ENCODE data around the gene KIF13A. TPM values are rescaled to one million over a fixed set of nuclear protein-coding genes. Genes with fewer than 3 reads are reported as not detected.

Gene KIF13A
- polyA plus RNA-seq, 10 donors: 25.2 to 40.8 (median 32.6) TPM

DNA sequence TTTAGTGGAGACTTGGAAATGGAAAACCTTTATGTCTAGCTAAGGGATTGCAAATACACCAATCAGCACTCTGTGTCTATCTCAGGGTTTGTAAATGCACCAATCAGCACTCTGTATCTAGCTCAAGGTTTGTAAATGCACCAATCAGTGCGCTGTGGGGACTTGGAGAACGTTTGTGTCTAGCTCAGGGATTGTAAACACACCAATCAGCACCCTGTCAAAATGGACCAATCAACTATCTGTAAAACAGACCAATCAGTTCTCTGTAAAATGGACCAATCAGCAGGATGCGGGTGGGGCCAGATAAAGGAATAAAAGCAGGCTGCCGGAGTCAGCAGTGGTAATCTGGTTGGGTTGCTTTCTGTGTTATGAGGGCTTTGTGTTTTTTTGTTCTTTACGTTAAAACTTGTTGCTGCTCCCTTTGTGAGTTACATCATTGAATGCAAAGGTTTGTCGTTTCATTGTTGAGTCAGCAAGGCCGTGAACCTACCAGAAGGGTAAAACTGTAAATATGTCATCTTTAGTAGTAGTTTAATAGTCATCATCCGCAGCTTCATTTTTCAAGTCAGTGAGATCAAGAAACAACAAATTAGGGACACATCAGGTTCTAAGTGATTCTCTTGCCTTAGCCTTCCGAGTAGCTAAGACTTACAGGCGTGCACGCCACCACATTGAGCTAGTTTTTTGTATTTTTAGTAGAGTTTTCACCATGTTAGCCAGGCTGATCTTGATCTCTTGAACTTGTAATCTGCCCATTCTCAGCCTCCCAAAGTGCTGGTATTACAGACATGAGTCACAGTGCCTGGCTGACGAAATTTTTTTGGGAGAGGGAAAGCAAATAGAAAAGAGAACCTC lies 258.0 kb downstream of the KIF13A start:
- no peak for DNase-seq

DNA sequence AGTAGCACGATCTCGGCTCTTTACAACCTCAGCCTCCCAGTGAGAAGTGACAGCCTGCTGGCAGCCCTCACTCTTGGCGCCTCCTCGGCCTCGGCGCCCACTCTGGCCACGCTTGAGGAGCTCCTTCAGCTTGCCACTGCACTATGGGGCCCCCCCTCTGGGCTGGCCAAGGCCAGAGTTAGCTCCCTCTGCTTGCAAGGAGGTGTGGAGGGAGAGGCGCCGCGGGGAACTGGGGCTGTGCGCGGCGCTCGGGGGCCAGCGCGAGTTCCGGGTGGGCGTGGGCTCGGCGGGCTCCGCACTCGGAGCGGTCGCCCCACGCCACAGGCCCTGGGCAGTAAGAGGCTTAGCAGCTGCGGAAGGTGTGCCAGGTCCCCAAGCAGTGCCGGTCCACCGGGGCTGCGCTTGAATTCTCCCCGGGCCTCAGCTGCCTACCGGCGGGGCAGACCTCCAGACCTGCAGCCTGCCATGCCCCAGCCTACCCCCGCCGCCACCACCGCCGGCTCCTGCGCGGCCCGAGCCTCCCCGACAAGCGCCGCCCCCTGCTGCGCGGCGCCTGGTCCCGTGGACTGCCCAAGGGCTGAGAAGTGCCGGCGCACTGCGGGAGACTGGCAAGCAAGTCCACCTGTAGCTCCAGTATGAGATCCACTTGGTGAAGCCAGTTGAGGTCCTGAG lies 258.7 kb downstream of the KIF13A start:
- no peak for DNase-seq

DNA sequence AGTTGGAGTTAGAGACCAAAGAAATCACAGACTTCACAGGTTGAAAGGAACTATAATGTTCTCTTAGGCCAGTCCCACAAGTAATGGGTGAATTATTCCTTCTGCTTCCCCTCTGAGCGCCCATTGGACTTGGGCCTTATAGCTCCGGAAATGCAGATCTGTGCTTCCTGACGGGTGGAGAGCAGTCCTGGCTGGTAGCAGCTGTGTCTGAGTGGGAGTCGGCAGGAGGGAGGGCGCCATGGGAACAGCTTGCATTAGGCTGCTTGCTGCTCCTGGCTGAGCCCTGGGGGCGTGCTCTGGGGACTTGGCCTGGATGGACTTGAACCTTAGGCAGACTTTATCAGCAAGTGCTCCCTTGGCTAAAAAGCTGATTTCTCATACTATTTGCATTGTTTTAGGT lies 262.4 kb downstream of the KIF13A start:
- DNase-seq: peak in 1 of 3 donors; percentile 65

DNA sequence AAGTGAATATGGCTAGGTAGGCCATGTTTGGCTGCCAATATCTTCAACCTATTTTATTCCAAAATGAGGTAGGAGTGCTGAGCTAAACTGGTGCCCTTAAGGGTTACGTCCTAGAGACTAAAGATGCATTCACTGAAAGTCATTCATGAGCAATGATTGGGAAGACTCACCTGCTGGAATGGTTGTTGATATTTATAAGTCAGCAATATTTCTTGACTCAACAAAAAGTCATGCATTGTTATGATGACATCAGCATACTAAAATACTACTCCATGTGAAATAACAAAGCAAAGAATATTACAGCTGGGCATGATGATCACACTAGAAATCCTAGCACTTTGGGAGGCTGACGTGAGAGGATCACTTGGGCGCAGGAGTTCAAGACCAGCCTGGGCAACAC lies 263.1 kb downstream of the KIF13A start:
- DNase-seq: no peak

DNA sequence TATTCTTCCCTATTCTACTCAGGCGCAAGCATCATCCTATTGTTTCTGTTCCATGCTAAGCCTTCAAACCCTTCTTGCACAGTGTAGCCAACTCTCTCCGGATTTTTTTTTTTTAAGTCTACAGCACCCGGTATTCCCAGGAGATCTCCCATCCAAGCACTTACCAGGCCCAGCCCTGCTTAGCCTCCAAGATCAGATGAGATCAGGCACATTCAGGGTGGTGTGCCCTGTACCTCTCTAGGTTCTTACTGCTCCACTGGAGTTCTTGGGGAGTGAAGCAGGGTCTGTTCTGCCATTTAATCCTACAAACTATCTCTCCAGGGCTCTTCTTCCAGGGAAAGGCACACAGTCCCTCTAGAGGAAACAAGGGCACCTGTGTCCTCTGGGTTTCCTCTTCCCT lies 265.8 kb downstream of the KIF13A start:
- DNase-seq: no peak

DNA sequence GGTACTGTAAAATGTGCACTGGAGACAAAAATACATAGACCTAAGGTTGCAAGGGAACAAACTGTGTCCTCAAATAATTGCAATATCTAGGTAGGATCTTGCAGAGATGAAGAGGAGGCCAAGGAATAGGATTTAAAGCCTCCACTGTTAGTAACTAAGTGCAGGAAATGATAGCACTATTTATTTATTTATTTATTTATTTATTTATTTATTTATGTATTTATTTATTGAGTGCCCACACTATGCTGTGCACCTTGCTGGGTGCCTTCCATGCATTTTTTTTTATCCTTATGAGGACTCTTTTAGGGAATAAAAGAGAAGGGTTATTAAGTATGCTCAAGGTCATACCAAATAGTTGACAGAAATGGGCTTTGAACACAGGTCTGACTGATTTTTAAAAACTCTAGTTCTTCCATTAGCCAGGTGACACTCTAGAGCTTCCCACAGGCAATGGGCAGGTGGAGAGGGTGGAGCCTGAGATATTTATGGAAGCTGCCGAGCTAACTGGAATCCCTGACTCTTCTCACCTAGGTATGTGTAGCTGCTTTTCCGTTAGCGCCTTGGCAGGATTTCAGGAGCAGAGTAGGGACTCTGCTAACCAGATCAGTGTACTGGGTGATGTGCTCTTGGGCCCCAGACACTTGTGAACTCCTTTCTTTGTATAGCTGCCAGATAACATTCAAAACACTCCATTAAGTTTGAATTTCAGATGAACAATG lies 268.0 kb downstream of the KIF13A start:
- no peak for DNase-seq

DNA sequence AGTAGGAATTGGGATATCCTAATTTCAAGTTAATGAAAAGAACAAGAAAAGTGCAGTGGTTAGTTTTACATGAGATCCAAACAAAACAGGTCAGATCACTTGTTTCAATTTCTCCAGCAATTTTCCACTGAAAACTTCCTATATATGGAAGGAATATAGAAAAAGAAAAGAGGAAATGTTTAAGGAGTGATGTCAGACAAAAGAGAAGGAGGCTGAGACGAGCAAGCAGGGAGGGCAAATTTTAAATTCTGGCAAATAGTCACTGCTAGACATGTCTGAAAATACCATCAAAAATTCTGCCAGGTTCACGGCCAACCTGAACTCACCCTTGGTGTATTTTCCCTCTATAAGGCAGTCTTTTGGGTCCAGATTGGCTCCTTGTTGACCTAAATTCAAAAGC lies 271.2 kb downstream of the KIF13A start:
- DNase-seq: peak in 1 of 3 donors; percentile 35

DNA sequence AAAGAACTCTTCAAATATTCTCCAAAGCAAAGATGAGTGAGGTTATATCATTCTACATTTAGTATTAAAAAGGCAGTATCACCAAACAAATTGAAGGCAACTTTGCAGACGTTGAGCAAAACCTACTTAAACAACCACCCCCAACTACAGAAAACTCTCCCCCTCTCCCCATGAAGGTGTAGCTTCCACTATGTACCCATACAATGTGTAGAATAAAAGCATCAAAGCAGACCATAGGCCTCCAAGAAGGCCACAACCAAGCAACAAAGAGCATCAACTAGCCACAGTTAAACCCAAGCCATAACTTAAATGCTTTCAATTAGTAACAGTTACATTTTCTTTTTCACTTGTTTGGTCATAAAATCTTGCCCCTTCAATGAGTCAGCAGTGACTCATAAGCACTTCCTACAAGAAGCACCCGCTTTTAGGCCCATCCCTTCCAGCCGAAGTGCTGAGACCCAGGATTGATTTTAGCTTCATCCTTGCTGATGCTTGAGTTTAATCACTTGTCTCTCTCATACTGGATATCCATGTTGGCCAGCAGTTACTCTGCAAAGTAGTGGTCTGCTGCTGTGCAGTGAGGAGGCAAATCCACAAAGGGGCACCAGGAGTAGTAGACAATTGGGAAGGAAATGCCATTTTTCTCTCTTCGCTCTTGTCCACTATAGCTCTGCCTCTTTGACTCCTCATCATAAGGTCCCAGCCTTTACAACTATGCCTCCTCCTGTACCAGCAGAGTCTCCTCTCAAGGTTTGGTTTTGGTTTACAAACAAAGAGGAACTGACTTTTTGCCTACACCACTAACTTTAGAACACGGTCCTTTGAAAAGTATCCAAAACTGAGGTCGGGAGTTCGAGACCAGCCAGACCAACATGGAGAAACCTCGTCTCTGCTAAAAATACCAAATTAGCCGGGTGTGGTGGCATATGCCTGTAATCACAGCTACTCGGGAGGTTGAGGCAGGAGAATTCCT lies 272.3 kb downstream of the KIF13A start:
- DNase-seq: peak in 1 of 3 donors; percentile 79

DNA sequence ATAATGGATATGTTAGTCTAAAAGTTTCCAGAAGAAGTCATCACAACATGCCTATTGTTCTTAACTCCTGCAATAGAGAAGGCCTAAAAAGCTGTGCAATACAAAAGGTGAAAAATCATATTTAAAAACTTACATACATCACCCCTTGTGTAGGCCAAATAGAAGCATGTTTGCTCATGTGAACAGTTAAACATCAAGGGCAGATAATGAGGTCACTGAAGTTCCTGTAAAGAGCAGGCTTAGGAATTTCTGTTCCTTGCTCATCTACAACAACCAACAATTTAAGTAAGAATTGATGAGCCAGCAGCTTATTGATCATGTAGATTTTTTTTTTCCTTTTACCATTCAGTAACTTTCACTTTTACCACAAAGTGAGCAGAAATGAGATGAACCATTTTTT lies 273.3 kb downstream of the KIF13A start:
- no peak for DNase-seq

DNA sequence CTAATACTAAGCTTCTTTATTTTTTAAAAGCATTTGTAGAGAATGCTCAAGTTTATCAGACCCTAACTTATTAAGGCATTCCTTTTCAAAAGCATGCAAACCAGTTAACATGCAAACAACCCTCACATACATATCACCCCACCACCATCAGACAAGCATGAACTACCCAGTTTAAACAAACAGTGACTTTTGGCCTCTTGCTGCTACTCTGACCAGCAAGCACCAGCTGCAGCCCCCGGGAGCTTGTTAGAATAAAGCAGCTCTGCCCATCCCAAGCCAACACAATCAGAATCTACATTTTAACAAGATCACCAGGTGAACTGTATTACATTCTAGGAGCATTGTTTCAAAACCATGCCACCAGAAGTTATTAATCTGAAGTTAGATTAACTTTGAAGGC lies 274.9 kb downstream of the KIF13A start:
- DNase-seq: no peak

DNA sequence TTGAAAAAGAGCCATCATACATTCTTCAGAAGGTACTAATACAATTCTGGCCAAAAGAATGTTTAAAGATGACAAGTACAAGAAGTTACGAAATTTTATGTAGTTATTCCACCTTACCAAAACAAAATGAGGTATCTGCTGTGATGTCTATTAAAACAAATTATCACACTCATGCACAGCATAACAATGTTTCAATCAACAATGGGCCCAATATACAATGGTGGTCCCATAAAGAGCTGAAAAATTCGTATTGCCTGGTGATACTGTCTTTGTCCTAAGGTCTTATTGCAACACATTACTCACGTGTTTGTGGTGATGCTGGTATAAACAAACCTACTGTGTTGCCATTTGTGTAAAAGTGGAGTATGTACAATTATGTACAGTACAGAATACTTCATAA lies 277.1 kb downstream of the KIF13A start:
- no peak for DNase-seq

DNA sequence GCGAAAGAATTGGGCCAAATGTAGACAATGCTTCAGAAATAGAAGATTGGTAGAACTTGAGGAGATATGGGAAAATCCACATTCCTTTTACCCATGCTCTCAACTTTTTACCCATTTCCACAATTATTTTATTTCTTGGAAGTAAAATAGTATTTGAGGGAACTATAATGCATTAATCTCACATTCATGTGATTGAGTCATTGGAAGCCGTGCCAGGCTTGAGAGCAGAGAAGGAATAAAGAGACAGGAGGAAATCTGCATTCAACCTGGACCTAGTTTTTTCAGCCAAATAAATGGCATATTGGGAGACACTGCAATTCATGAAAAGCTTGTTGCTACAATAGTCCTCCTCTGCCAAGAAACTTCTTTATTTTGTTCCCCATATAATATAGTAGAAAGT lies 278.0 kb downstream of the KIF13A start:
- no peak for DNase-seq

Other genes with a start within 250 kb of the KIF13A start
- 1 to 10 TPM; 1.4 to 4.8 (median 2.6) TPM for gene NHLRC1, start 135.0 kb upstream of the KIF13A start, polyA plus RNA-seq (ENCODE audit: insufficient read length in 10 of 10)
- gene TPMT, start 167.4 kb upstream of the KIF13A start, polyA plus RNA-seq (ENCODE audit: insufficient read length in 10 of 10): 1 to 10 TPM; 4.5 to 7.1 (median 5.9) TPM
- gene KDM1B, start 167.8 kb upstream of the KIF13A start, polyA plus RNA-seq (ENCODE audit: insufficient read length in 10 of 10): 10 to 100 TPM; 20.9 to 32.2 (median 26.2) TPM